Measurements from ENCODE around the gene TCEA2.

Gene TCEA2

GRCh38 chr20:64049060-64049877 lies 13.7 kb upstream of the TCEA2 start, which contains the start of gene SOX18:
SOX18 (minus strand) TSS chr20:64049639; CDS start chr20:64049516, 123 bp downstream.
- TF ChIP-seq GATA3 (IDR thresholded peaks at IDR 0.05; ENCODE audit: low read depth, low read length) (no peak), GATA2 (IDR thresholded peaks at IDR 0.05; ENCODE audit: low read depth, low read length) (no peak)

- TF ChIP-seq GATA2 (IDR thresholded peaks at IDR 0.05; ENCODE audit: low read depth, low read length) (no peak), GATA3 (IDR thresholded peaks at IDR 0.05; ENCODE audit: low read depth, low read length) (no peak)
These were observed 13.1 kb upstream of the TCEA2 start for GRCh38 chr20:64049878-64050260.

- TF ChIP-seq GATA2 (IDR thresholded peaks at IDR 0.05; ENCODE audit: low read depth, low read length), result no peak
- no peak for TF ChIP-seq GATA3 (IDR thresholded peaks at IDR 0.05; ENCODE audit: low read depth, low read length)
These were observed 12.6 kb upstream of the TCEA2 start for GRCh38 chr20:64050261-64051032.

GRCh38 chr20:64051033-64051452 lies 12.0 kb upstream of the TCEA2 start:
- no peak for TF ChIP-seq GATA3 (IDR thresholded peaks at IDR 0.05; ENCODE audit: low read depth, low read length)
- TF ChIP-seq GATA2 (IDR thresholded peaks at IDR 0.05; ENCODE audit: low read depth, low read length), result no peak

- TF ChIP-seq GATA3 (IDR thresholded peaks at IDR 0.05; ENCODE audit: low read depth, low read length) (no peak), GATA2 (IDR thresholded peaks at IDR 0.05; ENCODE audit: low read depth, low read length) (no peak)
These were observed 11.3 kb upstream of the TCEA2 start for GRCh38 chr20:64051561-64052325.

- TF ChIP-seq GATA3 (IDR thresholded peaks at IDR 0.05; ENCODE audit: low read depth, low read length) (no peak), GATA2 (IDR thresholded peaks at IDR 0.05; ENCODE audit: low read depth, low read length) (no peak)
These were observed 10.7 kb upstream of the TCEA2 start for GRCh38 chr20:64052326-64052722.

GRCh38 chr20:64052987-64053840 lies 9.8 kb upstream of the TCEA2 start:
- TF ChIP-seq GATA2 (IDR thresholded peaks at IDR 0.05; ENCODE audit: low read depth, low read length), result no peak
- TF ChIP-seq GATA3 (IDR thresholded peaks at IDR 0.05; ENCODE audit: low read depth, low read length), result no peak

- TF ChIP-seq GATA3 (IDR thresholded peaks at IDR 0.05; ENCODE audit: low read depth, low read length) (no peak), GATA2 (IDR thresholded peaks at IDR 0.05; ENCODE audit: low read depth, low read length) (no peak)
These were observed 8.9 kb upstream of the TCEA2 start for GRCh38 chr20:64053841-64054661.

- TF ChIP-seq GATA2 (IDR thresholded peaks at IDR 0.05; ENCODE audit: low read depth, low read length) (no peak), GATA3 (IDR thresholded peaks at IDR 0.05; ENCODE audit: low read depth, low read length) (no peak)
These were observed 7.6 kb upstream of the TCEA2 start for GRCh38 chr20:64055396-64055892.

- TF ChIP-seq GATA3 (IDR thresholded peaks at IDR 0.05; ENCODE audit: low read depth, low read length) (no peak), GATA2 (IDR thresholded peaks at IDR 0.05; ENCODE audit: low read depth, low read length) (no peak)
These were observed 6.9 kb upstream of the TCEA2 start for GRCh38 chr20:64055893-64056638.

- TF ChIP-seq GATA2 (IDR thresholded peaks at IDR 0.05; ENCODE audit: low read depth, low read length) (no peak), GATA3 (IDR thresholded peaks at IDR 0.05; ENCODE audit: low read depth, low read length) (no peak)
These were observed 6.4 kb upstream of the TCEA2 start for GRCh38 chr20:64056639-64056888.
